ENCODE data around the gene MTOR. TPM values are rescaled to one million over a fixed set of nuclear protein-coding genes. Genes with fewer than 3 reads are reported as not detected.

Gene MTOR
- total and polyA plus RNA-seq, 2 of the 8 experiments (the other 6 are each of a cell fraction or from before 2014, with no cell fraction given), result 44.2 to 76.8 TPM

DNA sequence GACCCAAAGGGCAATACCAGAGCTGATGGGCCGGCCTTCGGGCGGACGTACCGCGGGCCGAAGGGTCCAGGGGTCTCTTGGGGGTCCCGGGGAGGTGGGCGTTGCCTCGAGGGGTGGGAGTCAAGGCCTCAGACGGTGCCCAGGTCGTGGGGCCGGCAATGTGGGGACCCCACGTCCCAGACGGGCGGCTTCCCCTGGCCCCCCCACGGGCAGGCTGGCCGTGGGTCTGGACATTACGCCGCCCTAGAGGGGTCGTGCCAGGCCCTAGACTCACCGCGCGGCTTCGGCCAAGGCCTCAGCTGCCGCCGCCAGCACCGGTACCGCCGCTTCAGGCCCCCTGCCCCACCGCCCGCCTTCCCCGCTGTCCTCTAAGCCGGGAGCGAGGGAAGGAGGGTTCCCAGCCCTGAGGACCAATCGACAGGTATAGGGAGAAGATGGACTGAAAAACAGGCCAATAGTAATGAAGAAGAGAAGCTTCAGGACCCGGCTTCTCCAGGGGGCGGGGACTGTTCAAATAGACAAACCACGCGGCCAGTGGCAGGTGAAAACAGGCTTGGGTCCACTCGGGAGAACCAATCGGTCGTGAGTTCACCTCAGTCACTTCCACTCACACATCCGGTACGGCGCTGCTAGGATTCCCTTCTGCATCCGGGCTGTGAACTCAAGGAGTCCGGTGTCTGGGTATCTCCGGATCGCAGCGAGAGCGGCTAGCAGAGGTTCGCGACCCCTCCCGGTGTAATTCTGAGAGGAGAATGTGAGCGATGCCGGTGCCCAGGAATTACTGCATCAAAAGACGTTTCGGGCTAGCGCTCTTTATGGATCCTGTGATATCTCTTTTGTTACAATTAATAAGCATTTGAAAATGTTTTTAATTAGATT is at the start of gene MTOR (continued):
- TF ChIP-seq SIX5 (IDR thresholded peaks at IDR 0.05; ENCODE audit: low read depth, low read length) (no peak; the same call in 1 of the 2 replicates), JUND (IDR thresholded peaks at IDR 0.05; ENCODE audit: low read length) (peak; percentile 60; the same call in 1 of the 2 replicates), CHD2 (IDR thresholded peaks at IDR 0.05; ENCODE audit: low read length) (peak; percentile 89), KDM5A (IDR thresholded peaks at IDR 0.05; ENCODE audit: low read length) (peak; percentile 74; the same call in 1 of the 2 replicates), NANOG (IDR thresholded peaks at IDR 0.05; ENCODE audit: insufficient read depth, low read depth, low read length, poor library complexity, severe bottlenecking) (no peak), ATF2 (IDR thresholded peaks at IDR 0.05; ENCODE audit: low read length) (no peak), BRCA1 (IDR thresholded peaks at IDR 0.05; ENCODE audit: low read depth, low read length) (no peak; the same call in 1 of the 2 replicates), CHD1 (IDR thresholded peaks at IDR 0.05; ENCODE audit: low read depth, low read length) (no peak), SIN3A (conservative IDR thresholded peaks at IDR 0.05 in 1 of 2, IDR thresholded peaks at IDR 0.05 in 1 of 2; ENCODE audit: low read depth in 1 of 2, low read length in 2 of 2) (0 out of 4 replicates have a peak, but pooled peaks of 1 of the 2 experiments have one; percentile 55), TCF12 (IDR thresholded peaks at IDR 0.05; ENCODE audit: low read depth, low read length) (no peak), SP2 (IDR thresholded peaks at IDR 0.05; ENCODE audit: low read length) (peak; percentile 95)

Measured in H1 (cell line).